Amniotic stem cell (primary cell): ENCODE measurements around the gene MAP3K7.

Experiments used
- DNase-seq: peaks from one replicate; lab custom pipeline; 2025; lab: John Stamatoyannopoulos, UW

Gene MAP3K7

GRCh38 chr6:90586836-90587638, at the start of gene MAP3K7:
Gene MAP3K7 (minus strand): TSS chr6:90587072. CDS start chr6:90586883, 189 bp downstream.
- DNase-seq: peak; percentile 92

- no peak for DNase-seq
Measured at GRCh38 chr6:90631046-90631445, 44.2 kb upstream of the MAP3K7 start.

- no peak for DNase-seq
Measured at GRCh38 chr6:90621581-90621980, 34.7 kb upstream of the MAP3K7 start.

GRCh38 chr6:90619221-90619620, 32.3 kb upstream of the MAP3K7 start:
- DNase-seq: no peak

GRCh38 chr6:90612313-90612680, 25.4 kb upstream of the MAP3K7 start:
- no peak for DNase-seq

- no peak for DNase-seq
Measured at GRCh38 chr6:90611543-90612312, 24.9 kb upstream of the MAP3K7 start.

- no peak for DNase-seq
Measured at GRCh38 chr6:90610751-90611542, 24.1 kb upstream of the MAP3K7 start.

GRCh38 chr6:90610301-90610750, 23.5 kb upstream of the MAP3K7 start:
- DNase-seq: no peak

GRCh38 chr6:90605749-90606340, 19.0 kb upstream of the MAP3K7 start:
- DNase-seq: no peak

- no peak for DNase-seq
Measured at GRCh38 chr6:90604546-90604945, 17.7 kb upstream of the MAP3K7 start.

- DNase-seq: no peak
Measured at GRCh38 chr6:90599151-90599550, 12.3 kb upstream of the MAP3K7 start.

GRCh38 chr6:90598192-90598951, 11.5 kb upstream of the MAP3K7 start:
- DNase-seq: no peak

GRCh38 chr6:90596967-90597539, 10.2 kb upstream of the MAP3K7 start:
- DNase-seq: no peak

GRCh38 chr6:90595854-90596253, 9.0 kb upstream of the MAP3K7 start:
- no peak for DNase-seq

- no peak for DNase-seq
Measured at GRCh38 chr6:90586546-90586835, 381 bp downstream of the MAP3K7 start.

- DNase-seq: no peak
Measured at GRCh38 chr6:90584636-90585255, 2.1 kb downstream of the MAP3K7 start.

GRCh38 chr6:90583836-90584481, 2.9 kb downstream of the MAP3K7 start:
- DNase-seq: no peak

- no peak for DNase-seq
Measured at GRCh38 chr6:90583179-90583835, 3.6 kb downstream of the MAP3K7 start.

GRCh38 chr6:90581146-90581545, 5.7 kb downstream of the MAP3K7 start:
- DNase-seq: no peak
